ENCODE data around the gene DYNLT5. TPM values are rescaled to one million over a fixed set of nuclear protein-coding genes. Genes with fewer than 3 reads are reported as not detected.
A peak's percentile ranks its signal among the peaks of the same experiment; 100 is the strongest.

Gene DYNLT5
- polyA plus RNA-seq, 2 of the 4 experiments (the other 2 are of a cell fraction), result not detected

GRCh38 chr1:66760506-66760905 is 8.2 kb downstream of the DYNLT5 start:
- no peak for FAIRE-seq
- 0 out of 3 replicates have a peak, but pooled peaks cover 4% of the 10 kb centered on the region for H3K9me3 ChIP-seq
- ChIA-PET CTCF (no interaction called here), POLR2A (no interaction called here)
- no peak for ATAC-seq
- no peak overlapping the region for H3K4me2 ChIP-seq
- no peak for DNase-seq (ENCODE audit: low read depth in 1 of 2, low spot score in 1 of 2)
- no peak overlapping the region for H3K27ac ChIP-seq
- no peaks in the 10 kb centered on the region for H3K4me1 ChIP-seq
- 20% methylated on average over 1 of the region's 1 CpG for WGBS (ENCODE audit: missing lambda C conversion rate)
- TF ChIP-seq HMGXB4 (CRISPR knock-in tag; IDR thresholded peaks at IDR 0.05; ENCODE audit: borderline replicate concordance) (no peak), ESRRA (IDR thresholded peaks at IDR 0.05; ENCODE audit: borderline replicate concordance, low read length) (no peak)
- no peak overlapping the region for H3K4me3 ChIP-seq

GRCh38 chr1:66761221-66761620 is 9.0 kb downstream of the DYNLT5 start:
- ATAC-seq (no peak), DNase-seq (ENCODE audit: low read depth in 1 of 2, low spot score in 1 of 2) (no peak), FAIRE-seq (no peak)
- 51% methylated on average over 2 of the region's 2 CpGs for WGBS (ENCODE audit: missing lambda C conversion rate)
- Histone ChIP-seq H3K4me1 (no peaks in the 10 kb centered on the region), H3K9me3 (0 out of 3 replicates have a peak, but pooled peaks cover 4% of the 10 kb centered on the region), H3K27ac (no peak overlapping the region), H3K4me3 (no peak overlapping the region), H3K4me2 (no peak overlapping the region)
- ChIA-PET POLR2A (no interaction called here), CTCF (no interaction called here)
- TF ChIP-seq EP300 (IDR thresholded peaks at IDR 0.05), result no peak
- TF ChIP-seq KDM5A (IDR thresholded peaks at IDR 0.05), result no peak
- no peak for TF ChIP-seq CBX2 (IDR thresholded peaks at IDR 0.05; ENCODE audit: borderline replicate concordance, low read depth)
- TF ChIP-seq ZC3H11A (IDR thresholded peaks at IDR 0.05), result no peak
- TF ChIP-seq POLR2A (IDR thresholded peaks at IDR 0.05; ENCODE audit: low read length), result no peak
- no peak for TF ChIP-seq ZSCAN20 (CRISPR knock-in tag; IDR thresholded peaks at IDR 0.05)
- TF ChIP-seq KDM1A (IDR thresholded peaks at IDR 0.05; ENCODE audit: low read depth), result no peak

GRCh38 chr1:66764994-66765578 is 12.8 kb downstream of the DYNLT5 start:
- WGBS (ENCODE audit: missing lambda C conversion rate), result 4% methylated on average over 3 of the region's 3 CpGs
- H3K4me2 ChIP-seq, result 0 out of 3 replicates have a peak overlapping the region, but pooled peaks have one; percentile 5
- TF ChIP-seq HEYL (CRISPR knock-in tag; IDR thresholded peaks at IDR 0.05) (no peak), RAD21 (conservative IDR thresholded peaks at IDR 0.05 in 1 of 2, IDR thresholded peaks at IDR 0.05 in 1 of 2) (peak; percentile 71 to 81), CTCF (IDR thresholded peaks at IDR 0.05) (peak; percentile 74), SREBF2 (IDR thresholded peaks at IDR 0.05) (no peak), SMC3 (IDR thresholded peaks at IDR 0.05) (peak; percentile 62), REST (IDR thresholded peaks at IDR 0.05) (no peak)
- DNase-seq (ENCODE audit: low read depth in 1 of 2, low spot score in 1 of 2) (peak; percentile 14 to 38), FAIRE-seq (no peak), ATAC-seq (peak; percentile 59 to 76; a peak in 5 of 6 replicates)
- POLR2A ChIA-PET, result interaction anchor here (0.6 to 1.5 kb wide), 2 partner anchors 160 to 213 kb away, joined by 3 to 5 read pairs; partner anchors contain the start of genes DNAI4 and MIER1
- H3K27ac ChIP-seq, result no peak overlapping the region
- H3K4me3 ChIP-seq, result no peak overlapping the region
- CTCF ChIA-PET, result interaction anchor here (0.5 to 4.0 kb wide), 11 partner anchors 90 to 448 kb away, joined by 3 to 23 read pairs (median 4); partner anchors contain the start of genes DNAI4 and MIER1
- H3K9me3 ChIP-seq, result 0 out of 3 replicates have a peak, but pooled peaks cover 4% of the 10 kb centered on the region
- H3K4me1 ChIP-seq, result no peaks in the 10 kb centered on the region

All from A549 (cell line).